Testis (tissue), 3 donors: Measurements from ENCODE around the gene EAPP. TPM values are rescaled to one million over a fixed set of nuclear protein-coding genes. Genes with fewer than 3 reads are reported as not detected.
"Not testable (repeated sequence)": the region's sequence is repeated elsewhere in the genome, so short reads cannot be mapped to it uniquely, and the experiment has no call there.

ENCODE experiments used
- DNase-seq: peaks from one replicate; pipeline ENCODE4 v3.0.0-alpha.2; 2019
- H3K27ac ChIP-seq, 2 donors: fragments of 200-600 bp; sonication (generic); one replicate each; pipeline ENCODE4 v1.5.1; 2019
- H3K27me3 ChIP-seq: fragments of 200-600 bp; sonication (generic); one replicate; pipeline ENCODE4 v1.5.1; 2019
- H3K36me3 ChIP-seq: fragments of 200-600 bp; sonication (generic); one replicate; pipeline ENCODE4 v1.5.1; 2017; ENCODE audit warnings: low read depth; ENCODE audit errors: missing control alignments
- H3K4me1 ChIP-seq: fragments of 200-600 bp; sonication (generic); one replicate; pipeline ENCODE4 v1.5.1; 2019
- H3K4me3 ChIP-seq, 2 donors: fragments of 200-600 bp; sonication (generic); one replicate each; pipeline ENCODE4 v1.5.1; 2017 to 2019
- H3K9me3 ChIP-seq: fragments of 200-600 bp; sonication (generic); one replicate; pipeline ENCODE4 v1.5.1; 2017
- POLR2A ChIP-seq: fragments of 450-650 bp; IDR thresholded peaks from one replicate; pipeline ENCODE4 v1.6.1; 2017; ENCODE audit warnings: antibody characterized with exemption, mild to moderate bottlenecking, moderate library complexity
- WGBS, 2 donors: methylation state at CpG; one replicate each; pipeline ENCODE4 v1.1.5; 2018; 5-methylcytosine and 5-hydroxymethylcytosine counted together
- intact Hi-C: fragments of 100-400 bp; cut with DNase I; formaldehyde crosslinking; loops from one replicate; pipeline ENCODE4 v1.15.1; 2023; ENCODE audit warnings: low total_unique reads
- polyA plus RNA-seq: library from polyadenylated mRNA; stranded (reverse); fragments of 350-450 nt; fragmentation: Illumina TruSeq; extraction: RNeasy Lipid Tissue Mini Kit (QIAGEN cat#74804); gene quantifications from one replicate; pipeline ENCODE4 v1.2.3, GENCODE V29; 2014; ENCODE audit warnings: low read depth, low replicate concordance; ENCODE audit not compliant: insufficient read depth
- total RNA-seq, 2 donors: library from RNA; depleted of rRNA; stranded (reverse); fragments of >200 nt; gene quantifications; one replicate each; pipeline ENCODE4 v1.2.3, GENCODE V29; 2016
- TF ChIP-seq, protein P1 (sequence below), 3 experiments: fragments of 450-650 bp in 2 of 3; fragments of 200-600 bp in 1 of 3; sonication (generic) in 1 of 3; IDR thresholded peaks; one replicate each; pipeline ENCODE4 v1.5.1; 2016 to 2019; ENCODE audit warnings: antibody characterized with exemption in 3 of 3, mild to moderate bottlenecking in 2 of 3, moderate library complexity in 1 of 3

EAPP gene
- total and polyA plus RNA-seq, 3 donors from 2014 or later: 33.1 to 46.9 (median 38.0) TPM

DNA sequence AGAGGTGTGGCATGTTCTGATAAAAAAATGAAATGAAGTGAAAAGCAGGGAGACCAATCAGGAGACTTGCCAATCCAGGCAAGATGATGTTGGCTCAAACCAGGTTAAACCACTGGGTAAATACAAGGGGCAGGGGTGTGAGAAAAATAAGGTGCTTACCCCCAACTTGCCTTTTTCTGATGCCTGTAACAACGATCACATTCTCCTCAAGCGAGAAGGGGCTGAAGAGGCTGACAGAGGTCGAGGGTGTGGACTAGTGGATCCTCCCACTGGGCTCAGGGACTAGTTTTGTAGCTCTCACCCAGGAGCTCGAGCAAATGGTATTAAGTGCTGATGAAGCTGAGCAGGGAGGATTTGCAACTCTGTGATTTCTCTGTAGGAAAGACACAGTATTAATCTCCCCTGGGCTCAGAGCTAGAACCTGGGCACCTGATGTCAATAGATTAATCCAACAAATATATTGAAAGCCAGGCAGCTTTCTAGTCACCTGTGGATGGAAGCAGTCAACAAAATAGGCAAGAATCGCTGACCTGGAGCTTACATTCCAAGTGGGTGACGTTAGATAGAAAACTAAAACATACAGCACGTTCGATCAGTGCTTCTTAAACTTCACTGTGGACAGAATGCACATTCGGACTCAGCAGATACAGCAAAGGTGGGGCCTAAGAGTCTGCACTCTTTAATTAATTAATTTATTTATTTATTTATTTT, 15.2 kb upstream of the EAPP start:
- 35 to 51% methylated on average over 9 of the region's 9 CpGs for whole genome bisulfite sequencing, 2 donors
- H3K27ac ChIP-seq: peak overlapping the region in 1 of 2 donors; percentile 71
- H3K27me3 ChIP-seq: no peaks in the 10 kb centered on the region
- intact Hi-C loops: no loop called here
- DNase-seq: peak; percentile 19
- no peaks in the 10 kb centered on the region for H3K36me3 ChIP-seq
- no peaks in the 10 kb centered on the region for H3K4me1 ChIP-seq
- no peak overlapping the region for H3K4me3 ChIP-seq
- TF ChIP-seq, protein P1, sequence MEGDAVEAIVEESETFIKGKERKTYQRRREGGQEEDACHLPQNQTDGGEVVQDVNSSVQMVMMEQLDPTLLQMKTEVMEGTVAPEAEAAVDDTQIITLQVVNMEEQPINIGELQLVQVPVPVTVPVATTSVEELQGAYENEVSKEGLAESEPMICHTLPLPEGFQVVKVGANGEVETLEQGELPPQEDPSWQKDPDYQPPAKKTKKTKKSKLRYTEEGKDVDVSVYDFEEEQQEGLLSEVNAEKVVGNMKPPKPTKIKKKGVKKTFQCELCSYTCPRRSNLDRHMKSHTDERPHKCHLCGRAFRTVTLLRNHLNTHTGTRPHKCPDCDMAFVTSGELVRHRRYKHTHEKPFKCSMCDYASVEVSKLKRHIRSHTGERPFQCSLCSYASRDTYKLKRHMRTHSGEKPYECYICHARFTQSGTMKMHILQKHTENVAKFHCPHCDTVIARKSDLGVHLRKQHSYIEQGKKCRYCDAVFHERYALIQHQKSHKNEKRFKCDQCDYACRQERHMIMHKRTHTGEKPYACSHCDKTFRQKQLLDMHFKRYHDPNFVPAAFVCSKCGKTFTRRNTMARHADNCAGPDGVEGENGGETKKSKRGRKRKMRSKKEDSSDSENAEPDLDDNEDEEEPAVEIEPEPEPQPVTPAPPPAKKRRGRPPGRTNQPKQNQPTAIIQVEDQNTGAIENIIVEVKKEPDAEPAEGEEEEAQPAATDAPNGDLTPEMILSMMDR (IDR thresholded peaks at IDR 0.05): no peak
- TF ChIP-seq POLR2A: no peak
- no peaks in the 10 kb centered on the region for H3K9me3 ChIP-seq

DNA sequence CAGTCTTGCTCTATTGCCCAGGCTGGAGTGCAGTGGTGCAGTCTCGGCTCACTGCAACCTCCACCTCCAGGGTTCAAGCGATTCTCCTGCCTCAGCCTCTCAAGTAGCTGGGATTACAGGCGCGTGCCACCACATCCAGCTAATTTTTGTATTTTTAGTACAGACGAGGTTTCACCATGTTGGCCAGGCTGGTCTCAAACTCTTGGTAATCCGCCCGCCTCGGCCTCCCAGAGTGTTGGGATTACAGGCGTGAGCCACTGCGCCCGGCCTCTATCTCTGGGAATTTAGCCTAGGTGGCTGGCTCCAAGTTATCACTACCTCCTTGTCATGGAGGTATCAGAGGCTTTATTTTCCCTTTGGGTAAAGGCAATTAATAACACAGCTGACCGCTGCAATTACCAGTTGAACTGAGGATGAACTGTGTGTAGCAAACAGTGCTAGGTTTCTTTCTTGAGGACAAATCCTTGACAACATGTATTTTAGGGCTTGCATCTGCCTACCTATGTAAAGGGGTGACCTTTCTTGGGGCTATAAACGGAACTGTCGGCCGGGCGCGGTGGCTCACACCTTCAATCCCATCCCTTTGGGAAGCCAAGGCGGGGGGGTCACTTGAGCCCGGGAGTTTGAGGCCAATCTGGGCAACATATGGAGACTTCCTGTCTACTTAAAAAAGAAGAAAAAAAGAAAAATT, 9.9 kb upstream of the EAPP start:
- 88 to 91% methylated on average over 19 of the region's 19 CpGs for WGBS, 2 donors
- H3K4me1 ChIP-seq, H3K27ac ChIP-seq, intact Hi-C loops, H3K4me3 ChIP-seq, H3K9me3 ChIP-seq, H3K27me3 ChIP-seq, DNase-seq, H3K36me3 ChIP-seq: not testable (repeated sequence)

DNA sequence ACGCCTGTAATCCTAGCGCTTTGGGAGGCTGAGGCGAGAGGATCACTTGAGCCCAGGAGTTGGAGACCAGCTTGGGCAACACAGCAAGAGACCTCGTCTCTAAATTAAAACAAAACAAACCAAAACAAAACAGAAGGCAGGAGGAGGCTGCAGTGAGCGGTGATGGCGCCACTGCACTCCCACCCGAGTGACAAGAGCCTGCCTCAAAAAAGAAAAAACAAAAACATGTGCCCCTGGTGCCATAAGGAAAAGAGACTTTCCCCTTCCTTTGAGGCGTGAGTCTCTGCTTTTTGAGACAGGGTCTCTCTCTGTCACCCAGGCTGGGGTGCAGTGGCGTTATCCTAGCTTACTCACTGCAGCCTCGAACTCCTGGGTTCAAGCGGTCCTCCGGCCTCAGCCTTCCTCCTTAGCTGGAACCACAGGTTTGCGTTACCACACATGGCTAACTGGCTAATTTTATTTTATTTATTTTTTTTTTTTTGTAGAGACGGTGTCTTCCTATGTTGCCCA, 9.0 kb upstream of the EAPP start:
- Histone ChIP-seq H3K36me3 (no peaks in the 10 kb centered on the region), H3K4me1 (no peaks in the 10 kb centered on the region), H3K27me3 (no peaks in the 10 kb centered on the region), H3K4me3 (no peak overlapping the region), H3K27ac (no peak overlapping the region), H3K9me3 (no peaks in the 10 kb centered on the region)
- intact Hi-C loops: no loop called here
- DNase-seq: peak; percentile 9
- TF ChIP-seq POLR2A: no peak
- TF ChIP-seq, protein P1 (IDR thresholded peaks at IDR 0.05): no peak
- WGBS, 2 donors: 86 to 88% methylated on average over 14 of the region's 14 CpGs

DNA sequence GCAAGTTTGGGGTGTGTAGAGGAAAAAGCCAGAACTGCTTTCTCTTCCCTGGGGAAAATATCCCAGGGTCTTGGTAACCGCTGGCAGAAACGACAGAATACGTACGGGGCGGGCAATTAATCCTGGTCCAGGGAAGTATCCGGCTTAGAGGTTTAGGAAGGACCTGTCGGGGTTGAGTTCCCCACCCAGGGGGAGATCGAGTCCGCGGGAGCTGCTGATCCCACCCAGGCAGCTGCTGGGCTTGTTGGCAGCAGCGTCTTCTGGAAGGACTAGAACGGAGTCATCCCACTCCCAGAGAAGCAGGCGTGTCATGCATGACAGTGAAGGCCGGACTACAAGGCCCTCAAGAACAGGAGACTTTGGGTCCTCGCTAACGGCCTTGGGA, 7.6 kb upstream of the EAPP start:
- intact Hi-C loops, H3K9me3 ChIP-seq, H3K4me3 ChIP-seq, DNase-seq, H3K36me3 ChIP-seq, H3K27me3 ChIP-seq, H3K27ac ChIP-seq, H3K4me1 ChIP-seq: not testable (repeated sequence)
- no CpG with 5 or more reads among the region's 16 CpGs for WGBS, 2 donors

DNA sequence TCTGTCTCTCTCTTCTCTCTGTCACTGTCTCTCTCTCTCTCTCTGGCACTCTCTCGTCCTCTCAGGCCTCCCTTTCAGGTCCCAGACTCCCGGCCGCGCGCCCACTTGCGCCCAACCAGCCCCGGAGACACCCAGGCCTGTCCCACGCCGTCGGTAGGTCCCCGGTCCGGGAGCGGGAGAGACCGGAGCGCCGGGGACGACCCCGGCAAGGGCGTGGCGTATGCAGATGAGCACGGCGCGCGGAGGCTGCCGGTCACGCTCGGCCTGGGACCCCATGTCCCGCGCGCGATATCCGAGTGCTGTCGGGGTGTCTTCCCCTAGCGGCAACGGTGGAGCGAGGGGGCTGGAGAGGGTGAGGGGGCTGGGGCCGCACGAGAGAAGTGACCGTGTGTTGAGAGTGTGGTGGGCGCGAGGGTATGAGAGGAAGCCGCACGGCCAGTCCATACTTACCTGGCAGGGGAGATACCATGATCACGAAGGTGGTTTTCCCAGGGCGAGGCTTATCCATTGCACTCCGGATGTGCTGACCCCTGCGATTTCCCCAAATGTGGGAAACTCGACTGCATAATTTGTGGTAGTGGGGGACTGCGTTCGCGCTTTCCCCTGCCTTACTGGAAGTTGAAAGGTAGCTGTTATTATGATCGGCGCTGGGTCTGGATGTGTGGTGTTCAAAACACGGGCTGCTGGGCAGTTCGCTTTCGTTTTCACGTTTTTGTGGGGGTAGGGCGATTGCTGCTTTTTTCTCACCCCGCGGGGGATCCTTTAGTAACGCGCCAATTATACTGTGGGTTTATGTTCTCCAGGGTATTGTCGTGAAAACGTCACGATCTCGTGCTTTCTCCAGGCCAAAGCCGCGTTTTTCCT, 7.0 kb upstream of the EAPP start:
- intact Hi-C loops, DNase-seq, H3K36me3 ChIP-seq, H3K4me3 ChIP-seq, H3K27ac ChIP-seq, H3K4me1 ChIP-seq, H3K9me3 ChIP-seq, H3K27me3 ChIP-seq: not testable (repeated sequence)
- no CpG with 5 or more reads among the region's 68 CpGs for WGBS, 2 donors

DNA sequence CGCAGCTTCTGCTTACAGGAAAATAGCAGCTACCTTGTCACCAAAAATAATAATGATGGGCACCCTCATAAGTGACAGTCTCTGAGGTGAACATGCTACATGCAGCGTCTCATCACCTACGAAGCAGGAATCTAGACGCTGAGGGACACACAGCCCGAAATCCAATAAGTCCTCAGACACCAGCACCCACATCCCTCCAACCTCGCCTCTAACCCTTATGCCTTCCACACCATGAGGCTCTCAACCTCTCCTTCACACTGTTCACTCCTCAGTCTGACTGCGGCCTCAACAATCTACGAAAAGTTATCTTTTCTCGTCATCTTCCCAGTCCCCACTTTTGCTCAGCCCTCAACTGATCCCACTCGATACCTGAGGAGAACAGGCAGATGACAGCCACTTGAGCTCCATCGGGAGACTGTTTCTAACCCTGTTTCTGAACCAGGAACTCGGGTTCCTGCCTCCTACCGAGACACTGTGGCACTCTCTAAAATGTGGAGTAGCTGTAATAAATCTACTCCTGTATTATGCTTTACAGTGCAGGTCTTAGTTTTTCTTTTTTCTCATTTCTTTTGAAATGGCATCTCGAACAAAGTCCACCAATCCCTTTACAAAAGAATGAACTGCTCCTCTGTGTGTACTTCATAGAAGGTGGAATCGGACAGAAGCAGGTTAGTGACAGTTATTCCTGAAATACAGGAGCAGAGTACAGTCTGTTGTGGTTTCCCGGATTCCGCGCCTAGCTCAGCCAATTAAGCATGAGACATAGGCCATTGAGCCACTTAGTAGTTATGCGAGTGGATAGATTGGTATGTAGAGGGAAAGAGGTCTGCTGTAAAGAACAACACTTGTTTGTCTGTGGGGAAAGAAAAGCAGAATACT, 919 bp upstream of the EAPP start:
- H3K9me3 ChIP-seq, H3K27me3 ChIP-seq, H3K36me3 ChIP-seq, intact Hi-C loops, DNase-seq: not testable (repeated sequence)
- WGBS, 2 donors: 57 to 78% methylated on average over 14 to 15 of the region's 19 CpGs
- H3K4me1 ChIP-seq: peaks cover 14% of the 10 kb centered on the region
- peak overlapping the region; percentile 73 to 91 for H3K4me3 ChIP-seq
- H3K27ac ChIP-seq: peak overlapping the region; percentile 79 to 94
